CD4-positive, alpha-beta T cell treated with Interleukin-1 beta for 1 hour (primary cell): ENCODE results near the gene CCDC154.

Experiments used
- DNase-seq, 2 donors: peaks; one replicate each; pipeline ENCODE4 v3.0.0-alpha.2; 2020 to 2022

The CCDC154 gene

GRCh38 chr16:1420111-1420539 lies 24.2 kb downstream of the CCDC154 start:
- DNase-seq: no peak

DNA sequence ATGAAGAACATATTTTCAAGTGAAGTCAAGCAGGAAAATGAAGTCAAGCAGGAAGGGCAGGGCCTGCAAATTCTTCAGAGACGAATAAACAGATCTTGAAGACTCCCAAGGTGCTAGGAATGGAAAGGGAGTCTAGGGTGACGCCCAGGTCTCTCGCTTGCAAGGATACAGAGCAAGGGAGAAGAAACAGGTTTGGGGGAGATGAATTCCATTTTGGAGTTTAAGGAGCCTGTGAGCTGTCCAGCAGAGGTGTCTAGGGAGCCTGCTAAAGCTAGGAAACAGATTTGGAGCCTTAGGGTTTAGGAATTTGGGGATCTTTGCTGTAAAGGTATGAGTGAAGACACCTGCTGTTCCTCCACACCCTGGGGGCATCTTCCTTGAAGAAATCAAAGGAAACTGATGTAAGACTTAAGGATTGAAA lies 27.8 kb downstream of the CCDC154 start:
- no peak for DNase-seq

DNA sequence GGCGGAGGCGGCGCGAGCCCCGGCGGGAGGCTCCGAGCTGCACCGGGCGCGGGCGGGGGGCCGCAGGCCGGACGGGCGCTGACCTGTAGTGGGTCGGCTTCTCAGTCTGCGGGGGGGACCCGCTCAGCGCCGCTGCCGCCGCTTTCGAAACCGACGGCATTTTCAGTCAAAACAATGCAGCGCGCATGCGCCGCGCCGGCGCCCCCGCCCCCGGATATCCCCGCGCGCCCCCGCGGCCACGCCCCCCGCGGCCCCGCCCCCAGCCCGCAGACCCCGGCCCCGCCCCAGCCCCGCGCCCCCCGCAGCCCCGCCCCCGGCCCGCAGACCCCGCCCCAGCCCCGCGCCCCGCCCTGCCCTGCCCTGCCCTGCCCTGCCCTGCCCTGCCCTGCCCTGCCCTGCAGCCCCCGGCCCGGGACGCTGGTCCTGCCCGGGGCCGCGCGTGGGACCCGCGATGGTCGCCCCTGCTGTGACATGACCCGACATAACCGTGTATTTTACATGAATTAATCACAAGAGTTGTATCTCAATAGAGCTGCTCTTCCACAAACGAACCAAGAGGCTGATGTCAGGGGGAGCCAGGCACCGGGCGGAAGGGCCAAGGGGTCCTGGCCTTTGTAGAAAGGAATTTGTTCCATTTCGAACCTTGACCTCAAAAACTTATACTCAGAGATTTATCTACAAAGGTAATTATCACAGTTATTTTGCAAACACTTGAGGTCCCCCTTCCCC lies 29.7 kb downstream of the CCDC154 start, which contains the start of gene UNKL:
UNKL (minus strand) TSS at position 173 of the 729 bp plus-strand sequence; CDS start at position 160, 13 bp downstream.
- peak; percentile 85 to 86 for DNase-seq

DNA sequence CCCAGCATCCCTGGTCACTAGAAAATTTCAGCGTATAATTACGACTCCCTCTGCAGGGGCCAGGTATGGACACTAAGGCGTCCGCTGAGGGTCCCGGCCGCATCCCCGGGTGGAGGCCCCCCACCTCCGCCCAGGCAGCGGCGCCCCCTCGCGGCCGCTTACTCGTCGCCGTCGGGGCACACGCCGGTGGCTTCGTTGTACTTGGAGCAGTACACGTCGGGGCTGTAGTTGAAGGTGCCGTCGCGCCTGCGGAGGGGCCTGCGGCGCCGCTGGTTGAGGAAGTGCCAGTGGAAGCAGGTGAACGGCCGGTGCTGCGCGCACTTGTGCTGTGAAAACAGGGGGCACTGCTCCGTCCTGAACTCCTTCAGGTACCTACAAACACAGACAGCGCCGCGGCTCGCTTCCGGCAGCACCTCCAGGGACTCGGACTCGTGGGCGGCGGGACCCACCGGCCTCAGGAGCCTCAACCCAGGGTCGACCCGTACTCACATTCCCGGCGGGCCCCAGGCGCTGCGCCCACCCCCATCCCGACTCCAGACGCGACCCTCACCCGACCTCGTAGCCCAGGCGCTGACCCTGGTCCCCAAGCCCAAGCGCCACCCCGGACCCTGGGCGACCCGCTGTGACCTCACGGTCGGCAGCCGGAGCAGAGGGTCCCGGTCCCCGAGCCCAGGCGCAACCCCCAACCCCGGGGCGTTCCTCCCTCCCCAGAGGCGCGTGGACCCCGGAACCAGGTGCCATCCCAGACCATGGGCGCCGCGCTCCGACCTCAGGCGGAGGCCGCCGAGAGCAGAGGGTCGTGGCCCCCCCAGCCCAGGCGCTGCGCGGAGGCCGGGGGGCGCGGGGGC lies 30.4 kb downstream of the CCDC154 start:
- DNase-seq: peak; percentile 69 to 74

DNA sequence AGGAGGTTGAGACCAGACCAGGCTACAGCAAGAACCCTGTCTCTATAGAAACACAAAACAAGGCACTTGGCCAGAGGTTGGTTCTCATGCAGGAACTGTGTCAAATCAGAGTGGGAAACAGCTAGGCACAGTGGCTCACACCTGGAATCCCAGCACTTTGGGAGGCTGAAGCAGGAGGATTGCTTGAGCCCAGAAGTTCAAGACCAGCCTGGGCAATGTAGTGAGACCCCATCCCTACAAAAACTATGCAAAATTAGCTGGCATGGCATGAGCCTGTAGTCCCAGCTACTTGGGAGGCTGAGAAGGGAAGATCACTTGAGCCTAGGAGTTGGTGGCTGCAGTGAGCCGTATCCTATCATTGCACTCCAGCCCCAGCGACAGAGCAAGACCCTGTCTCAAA lies 31.5 kb downstream of the CCDC154 start:
- DNase-seq: no peak

GRCh38 chr16:1408171-1408837 lies 36.1 kb downstream of the CCDC154 start:
- peak; percentile 94 to 97 for DNase-seq

GRCh38 chr16:1407753-1408152 lies 36.6 kb downstream of the CCDC154 start:
- no peak for DNase-seq

DNA sequence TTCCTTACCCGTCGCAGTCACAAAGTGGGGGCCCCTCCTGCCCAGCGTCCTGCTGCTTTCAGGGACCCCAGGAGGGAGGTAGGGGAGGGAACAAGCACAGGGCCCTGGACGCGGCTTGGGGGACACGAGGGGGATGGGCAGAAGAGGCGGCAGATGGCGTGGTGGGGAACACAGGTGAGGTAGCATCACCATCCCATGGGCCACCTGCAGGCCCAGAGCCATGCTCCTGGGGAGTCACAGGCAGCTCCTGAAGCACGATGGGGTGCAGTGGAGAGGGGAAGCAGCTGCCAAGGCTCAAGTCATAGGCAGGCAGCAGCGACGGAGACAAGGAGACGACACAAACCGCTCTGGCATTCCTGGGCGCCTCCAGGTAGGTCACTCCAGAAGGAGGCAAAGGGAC lies 40.6 kb downstream of the CCDC154 start:
- no peak for DNase-seq

GRCh38 chr16:1403036-1403435 lies 41.3 kb downstream of the CCDC154 start:
- no peak for DNase-seq

DNA sequence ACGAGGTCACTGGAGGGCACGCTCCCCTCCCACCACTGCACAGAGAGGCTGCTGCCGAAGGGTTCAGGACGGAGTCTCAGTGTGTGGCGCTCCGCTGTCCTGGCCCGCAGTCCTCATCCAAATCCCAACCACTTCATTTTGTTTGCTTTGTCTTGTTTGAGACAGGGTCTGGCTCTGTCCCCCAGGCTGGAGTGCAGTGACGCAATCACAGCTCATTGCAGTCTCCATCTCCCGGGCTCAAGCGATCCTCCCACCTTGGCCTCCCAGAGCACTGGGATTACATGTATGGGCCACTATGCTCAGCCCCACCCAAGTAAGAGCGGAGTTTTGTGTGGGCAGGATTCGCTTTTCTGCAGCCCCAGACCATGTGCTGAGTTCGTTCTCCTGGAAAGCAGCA lies 42.6 kb downstream of the CCDC154 start:
- DNase-seq: no peak

DNA sequence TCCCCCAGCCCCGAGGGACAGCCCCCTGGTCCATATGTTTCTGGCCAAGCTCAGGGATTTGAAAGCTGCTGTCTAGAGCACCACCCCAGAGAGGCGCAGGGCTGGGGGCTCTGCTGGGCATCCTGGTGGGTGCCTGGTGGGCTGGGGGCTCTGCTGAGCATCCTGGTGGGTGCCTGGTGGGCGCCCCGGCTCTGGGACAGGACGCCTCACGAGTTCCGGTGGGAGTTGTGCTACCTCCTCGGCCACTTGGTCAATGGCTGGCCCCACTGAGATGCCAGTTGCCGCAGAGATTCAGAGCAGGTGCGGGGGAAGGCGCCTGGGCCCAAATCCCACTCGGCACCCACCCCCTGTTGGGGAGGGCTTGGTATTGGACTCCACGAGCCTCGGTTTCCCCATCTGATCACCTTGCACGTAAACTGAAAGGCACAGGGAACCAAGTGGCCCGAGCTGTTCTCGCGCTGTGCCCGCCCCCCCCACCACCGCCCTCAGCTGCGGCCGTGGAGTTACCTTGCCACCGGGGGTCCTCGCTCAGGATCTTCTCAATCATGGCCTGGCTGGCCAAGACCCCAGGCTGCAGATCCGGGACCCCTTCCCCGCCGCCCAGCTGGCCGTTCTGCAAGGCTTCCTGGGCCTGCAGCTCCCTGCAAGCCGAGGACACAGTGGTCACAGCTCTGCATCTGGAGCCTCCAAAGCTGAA lies 43.1 kb downstream of the CCDC154 start:
- DNase-seq: no peak

DNA sequence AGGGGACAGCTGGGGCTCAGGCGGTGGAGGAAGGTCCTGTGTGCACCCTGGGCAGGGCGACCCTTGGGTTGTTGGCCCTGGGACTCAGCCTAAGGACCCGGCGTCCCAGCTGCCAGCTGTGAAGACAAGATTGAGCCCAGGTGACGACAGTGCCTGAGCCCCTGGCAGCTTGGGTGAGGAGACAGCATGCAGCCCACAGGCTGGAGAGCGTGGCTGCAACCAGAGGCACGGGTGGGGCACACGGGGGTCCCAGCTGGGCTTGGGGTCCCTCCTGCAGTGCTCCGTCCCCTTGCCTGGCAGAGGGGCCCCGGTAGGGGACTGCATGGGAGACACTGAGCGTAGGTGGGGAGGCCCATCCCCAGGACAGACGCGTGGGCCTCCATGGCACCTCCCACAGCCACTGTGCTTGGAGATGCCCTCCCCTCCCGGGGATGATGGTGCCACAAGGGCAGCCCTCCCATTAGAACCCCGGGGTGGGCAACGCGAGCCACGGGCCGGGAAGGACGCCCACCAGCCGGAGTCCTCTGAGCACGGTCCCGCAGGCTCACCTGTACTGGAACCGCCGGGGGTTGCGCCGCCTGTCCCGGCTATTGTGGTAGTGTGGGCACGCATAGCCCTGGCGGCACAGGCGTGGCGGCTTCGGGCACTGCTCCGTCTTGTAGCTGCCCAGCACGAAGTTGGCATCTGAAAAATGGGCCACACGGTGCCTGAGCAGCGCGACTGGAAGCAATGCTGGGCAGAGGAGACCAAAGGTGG lies 45.4 kb downstream of the CCDC154 start:
- DNase-seq: no peak

- DNase-seq: no peak
These were observed 46.0 kb downstream of the CCDC154 start for GRCh38 chr16:1398351-1398750.

DNA sequence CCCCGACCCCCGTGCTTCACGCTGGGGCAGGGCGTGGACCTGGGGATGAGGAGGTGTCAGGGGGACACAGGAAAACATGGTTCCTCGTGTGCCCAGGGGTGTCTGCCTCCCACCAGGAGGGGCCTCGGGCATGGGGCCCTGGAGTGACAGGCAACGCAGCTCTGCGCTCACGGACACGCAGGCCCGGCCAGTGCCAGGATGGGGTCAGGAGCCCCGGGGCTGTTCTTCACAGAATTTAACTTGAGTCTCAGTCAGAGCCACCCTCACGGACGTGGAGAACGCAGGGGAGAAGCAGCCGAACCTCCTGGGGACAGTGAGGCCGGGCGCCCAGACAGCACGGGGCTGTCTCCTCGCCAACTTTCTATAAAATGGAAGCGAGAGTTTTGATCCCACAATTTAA lies 46.6 kb downstream of the CCDC154 start:
- DNase-seq: no peak

DNA sequence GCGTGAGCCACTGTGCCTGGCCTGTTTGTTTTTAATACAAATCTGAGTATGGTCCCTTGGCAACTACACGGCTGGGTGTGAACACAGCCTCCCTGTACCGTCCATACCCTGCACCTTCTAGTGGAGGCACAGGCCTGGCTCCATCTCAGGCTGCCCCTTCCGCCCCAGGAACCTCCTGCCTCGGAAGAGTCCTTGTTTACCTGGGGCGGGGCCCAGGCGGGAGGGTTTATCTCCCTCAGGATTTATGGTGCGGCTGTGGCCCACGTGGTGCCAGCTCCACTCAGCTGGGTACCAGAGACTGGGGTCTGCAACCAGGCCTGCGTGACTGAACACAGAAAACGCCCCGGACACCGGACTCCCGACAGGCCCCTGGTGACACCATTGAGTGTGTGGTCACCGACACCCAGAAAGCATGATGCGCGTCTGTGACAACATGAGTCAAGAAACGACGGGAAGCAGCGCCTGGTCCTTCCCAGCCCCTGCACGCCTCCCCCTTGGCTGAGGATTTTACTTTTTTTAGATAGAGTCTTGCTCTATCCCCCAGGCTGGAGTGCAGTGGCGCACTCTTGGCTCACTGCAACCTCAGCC lies 48.8 kb downstream of the CCDC154 start:
- DNase-seq: no peak

GRCh38 chr16:1394367-1394951 lies 49.9 kb downstream of the CCDC154 start:
- DNase-seq: no peak

GRCh38 chr16:1393613-1394176 lies 50.7 kb downstream of the CCDC154 start:
- DNase-seq: no peak

DNA sequence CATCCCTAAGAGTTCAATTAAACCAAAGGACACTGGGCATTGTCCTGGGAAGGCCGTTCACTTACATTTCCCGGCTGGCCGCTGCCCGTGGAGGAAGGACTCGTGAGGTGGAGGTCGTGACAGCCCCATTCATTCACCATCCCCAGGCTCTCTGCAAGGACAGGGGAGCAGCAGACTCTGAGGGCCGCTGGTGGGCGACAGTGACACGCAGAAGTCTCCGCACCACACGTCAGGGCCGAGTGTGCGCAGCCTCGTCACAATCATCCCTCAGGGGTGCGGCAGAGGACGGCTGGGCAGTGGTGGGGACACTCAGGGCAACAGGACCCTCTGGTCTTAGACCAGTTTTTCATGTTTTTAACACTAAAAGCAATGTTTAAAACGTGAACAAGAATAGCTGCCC lies 51.5 kb downstream of the CCDC154 start:
- DNase-seq: no peak

DNA sequence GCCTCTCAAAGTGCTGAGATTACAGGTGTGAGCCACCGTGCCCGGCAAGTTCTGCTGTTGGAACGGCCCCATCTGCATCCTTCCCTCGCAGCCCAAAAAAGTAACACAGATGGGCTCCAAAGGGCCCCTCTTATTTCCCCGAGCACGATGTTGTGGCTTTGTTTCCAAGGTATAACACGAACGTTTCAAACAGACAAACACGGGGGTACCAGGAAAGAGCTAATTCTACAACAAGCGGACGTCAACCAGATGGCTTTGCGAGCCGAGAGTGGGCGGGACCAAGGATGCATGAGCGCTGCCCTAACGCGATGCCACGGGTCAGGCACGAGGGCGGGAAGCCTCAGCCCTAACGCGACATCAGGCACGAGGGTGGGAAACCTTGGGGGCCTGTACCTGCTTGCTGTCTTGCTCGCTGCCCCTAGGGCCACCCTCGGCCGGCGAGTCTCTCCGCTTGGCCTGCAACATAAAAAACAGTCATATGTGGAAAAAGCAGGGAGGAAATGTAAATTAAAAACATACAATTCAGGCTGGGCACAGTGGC lies 54.0 kb downstream of the CCDC154 start:
- no peak for DNase-seq

GRCh38 chr16:1389762-1390161 lies 54.6 kb downstream of the CCDC154 start:
- DNase-seq: no peak

DNA sequence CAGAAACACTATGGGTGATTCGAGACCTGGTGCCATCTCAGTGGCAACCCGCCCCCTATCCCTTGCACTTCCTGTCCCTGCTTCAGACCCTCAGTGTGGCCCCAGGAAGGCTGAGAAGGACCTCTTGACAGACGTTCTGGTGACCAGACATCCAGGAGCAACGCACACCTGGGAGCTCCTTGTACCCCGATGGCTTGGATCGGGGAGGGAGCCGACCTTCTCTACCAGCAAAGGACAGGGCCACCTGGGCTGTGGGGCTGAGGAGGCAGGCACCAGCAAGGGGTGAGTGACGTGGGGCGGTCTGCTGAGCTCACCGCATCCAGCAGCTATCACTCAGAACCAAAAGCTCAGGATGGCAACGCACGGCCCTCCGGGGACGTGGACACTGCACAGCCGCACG lies 57.0 kb downstream of the CCDC154 start:
- DNase-seq: no peak
